CD1c-positive myeloid dendritic cell (primary cell): ENCODE results near the gene MAGEB1.

Experiments used
- DNase-seq: peaks from one replicate; pipeline ENCODE4 v3.0.0-alpha.2; 2016; ENCODE audit errors: extremely low spot score

Gene MAGEB1

GRCh38 chrX:30296408-30297254 is 49.7 kb downstream of the MAGEB1 start:
- DNase-seq: no peak

GRCh38 chrX:30301208-30301607 is 54.3 kb downstream of the MAGEB1 start:
- no peak for DNase-seq
